ENCODE data around the gene HIVEP3.

- TF ChIP-seq POLR2A (IDR thresholded peaks at IDR 0.05) (no peak), CTCF (IDR thresholded peaks at IDR 0.05) (no peak)
Measured at GRCh38 chr1:41891199-41891896, 27.4 kb downstream of the HIVEP3 start.

All from lower leg skin (tissue), 3 donors.